Ectodermal cell (in vitro differentiated cells): ENCODE data around the gene ZMAT5.

Experiments
- H3K27ac ChIP-seq: 2 replicates; pipeline ENCODE4 v1.7.0; 2013; ENCODE audit warnings: mild to moderate bottlenecking, low read depth, low read length; ENCODE audit not compliant: insufficient read depth, poor library complexity, severe bottlenecking
- H3K27me3 ChIP-seq: 2 replicates; pipeline ENCODE4 v1.7.0; 2013; ENCODE audit warnings: mild to moderate bottlenecking, low read length; ENCODE audit not compliant: insufficient read depth, control insufficient read depth, poor library complexity, severe bottlenecking
- H3K36me3 ChIP-seq: one replicate; pipeline ENCODE4 v1.7.0; 2013; ENCODE audit warnings: low read length; ENCODE audit not compliant: control insufficient read depth, insufficient read depth
- H3K4me1 ChIP-seq: one replicate; pipeline ENCODE4 v1.7.0; 2013; ENCODE audit warnings: low read length; ENCODE audit not compliant: control insufficient read depth, insufficient read depth
- H3K4me3 ChIP-seq: 2 replicates; pipeline ENCODE4 v1.7.0; 2013; ENCODE audit warnings: low read depth, low read length, control low read depth; ENCODE audit not compliant: insufficient read depth
- H3K9me3 ChIP-seq: 2 replicates; pipeline ENCODE4 v1.7.0; 2013; ENCODE audit warnings: mild to moderate bottlenecking, low read length, moderate library complexity; ENCODE audit not compliant: control insufficient read depth
- WGBS, 2 experiments: methylation state at CpG; one replicate each; pipeline ENCODE4 v1.1.7; 2013; ENCODE audit warnings: missing lambda C conversion rate in 2 of 2; 5-methylcytosine and 5-hydroxymethylcytosine counted together

ZMAT5 gene

DNA sequence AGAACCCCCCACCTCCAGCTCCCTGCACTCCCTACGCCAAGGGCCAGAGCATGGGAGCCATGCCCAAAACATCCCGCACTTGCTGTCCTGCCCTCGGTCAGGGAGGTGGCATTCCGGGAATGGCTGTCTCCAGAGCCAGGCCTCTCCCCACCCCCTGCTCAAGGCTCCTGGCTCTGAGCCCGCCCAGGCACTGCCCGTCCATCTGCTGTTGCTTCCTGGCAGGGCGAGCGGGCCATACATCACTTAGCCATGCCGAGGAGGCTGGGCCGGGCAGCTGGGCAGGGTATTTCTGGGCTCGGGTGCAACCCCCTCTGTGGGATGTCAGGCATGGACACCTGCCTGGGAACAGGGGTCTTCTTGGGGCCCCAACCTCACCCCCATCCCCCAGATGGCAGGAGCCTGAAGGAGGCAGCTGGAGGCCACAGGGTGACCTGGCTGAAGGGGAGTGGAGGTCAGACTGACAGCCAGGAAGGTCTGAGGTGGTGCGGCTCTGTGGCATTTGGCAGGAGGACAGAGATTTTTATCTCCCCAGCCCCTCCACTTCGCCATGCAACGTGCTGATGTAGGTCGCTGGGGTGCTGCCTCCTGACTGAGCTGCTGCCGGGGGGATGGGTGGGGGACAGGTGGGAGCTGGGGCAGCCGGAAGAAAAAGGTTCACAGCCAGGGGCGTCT lies 55.7 kb downstream of the ZMAT5 start:
- Histone ChIP-seq H3K27me3 (peaks cover 3% of the 10 kb centered on the region), H3K4me3 (no peak overlapping the region), H3K36me3 (no peaks in the 10 kb centered on the region), H3K4me1 (peaks cover 4% of the 10 kb centered on the region), H3K9me3 (no peaks in the 10 kb centered on the region), H3K27ac (no peak overlapping the region)
- WGBS, 2 experiments = 89 to 91% methylated on average over 18 of the region's 18 CpGs

DNA sequence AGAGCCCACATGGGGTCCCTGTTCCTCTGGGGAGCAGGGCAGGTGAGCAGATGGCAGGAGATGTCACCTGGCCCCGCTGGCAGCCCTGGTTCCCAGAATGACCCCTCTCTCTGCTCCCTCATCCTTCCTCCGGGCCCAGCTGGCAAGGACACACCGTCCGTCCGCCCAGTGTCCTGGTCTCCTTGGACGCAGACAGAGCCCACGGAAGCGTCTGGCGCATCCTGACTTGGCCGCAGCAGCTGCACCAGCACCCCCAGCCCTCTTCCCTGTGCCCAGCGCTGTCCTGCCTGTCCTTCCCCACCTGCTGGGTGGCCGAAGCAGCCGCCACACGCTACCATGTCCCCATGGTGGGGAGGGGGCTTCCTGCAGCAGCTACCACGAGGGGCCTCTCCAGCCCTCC lies 56.6 kb downstream of the ZMAT5 start:
- no peaks in the 10 kb centered on the region for H3K36me3 ChIP-seq
- 92% methylated on average over 15 of the region's 15 CpGs for WGBS, 2 experiments
- no peak overlapping the region for H3K4me3 ChIP-seq
- H3K27ac ChIP-seq = no peak overlapping the region
- peaks cover 13% of the 10 kb centered on the region for H3K4me1 ChIP-seq
- no peaks in the 10 kb centered on the region for H3K9me3 ChIP-seq
- peaks cover 3% of the 10 kb centered on the region for H3K27me3 ChIP-seq

GRCh38 chr22:29707471-29707870 lies 59.3 kb downstream of the ZMAT5 start:
- Histone ChIP-seq H3K27me3 (peaks cover 18% of the 10 kb centered on the region), H3K9me3 (no peaks in the 10 kb centered on the region), H3K4me3 (no peak overlapping the region), H3K27ac (no peak overlapping the region), H3K4me1 (peaks cover 36% of the 10 kb centered on the region), H3K36me3 (no peaks in the 10 kb centered on the region)
- WGBS, 2 experiments = 90 to 94% methylated on average over 5 of the region's 5 CpGs

DNA sequence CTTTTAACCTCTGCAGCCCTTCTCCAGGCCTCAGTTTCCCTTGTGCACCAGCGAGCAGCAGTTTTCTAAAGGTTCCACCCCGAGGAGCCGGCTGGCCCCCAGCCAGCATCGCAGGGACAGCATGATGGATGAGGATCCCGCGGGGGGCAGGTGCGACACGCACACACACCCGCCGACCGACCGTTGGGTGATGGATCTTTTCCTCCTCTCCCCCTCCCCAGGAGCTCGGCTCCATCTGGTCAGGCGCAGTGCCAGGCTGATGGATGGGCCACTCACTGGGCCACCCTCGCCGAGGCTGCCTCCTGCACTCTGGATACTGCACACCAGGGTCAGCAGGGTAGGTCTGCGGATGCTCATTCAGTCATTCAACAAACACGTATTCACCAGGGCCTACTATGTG lies 59.8 kb downstream of the ZMAT5 start:
- Histone ChIP-seq H3K36me3 (no peaks in the 10 kb centered on the region), H3K4me1 (peaks cover 40% of the 10 kb centered on the region), H3K27ac (no peak overlapping the region), H3K27me3 (peaks cover 19% of the 10 kb centered on the region), H3K4me3 (no peak overlapping the region), H3K9me3 (no peaks in the 10 kb centered on the region)
- 87% methylated on average over 18 of the region's 18 CpGs for WGBS, 2 experiments

GRCh38 chr22:29706486-29706885 lies 60.3 kb downstream of the ZMAT5 start:
- H3K36me3 ChIP-seq = no peaks in the 10 kb centered on the region
- H3K27ac ChIP-seq = no peak overlapping the region
- H3K9me3 ChIP-seq = no peaks in the 10 kb centered on the region
- H3K4me1 ChIP-seq = peaks cover 44% of the 10 kb centered on the region
- H3K27me3 ChIP-seq = peaks cover 19% of the 10 kb centered on the region
- WGBS, 2 experiments = 16 to 31% methylated on average over 9 of the region's 9 CpGs
- H3K4me3 ChIP-seq = no peak overlapping the region

GRCh38 chr22:29705651-29706050 lies 61.2 kb downstream of the ZMAT5 start:
- Histone ChIP-seq H3K27me3 (peaks cover 19% of the 10 kb centered on the region), H3K9me3 (no peaks in the 10 kb centered on the region), H3K4me3 (no peak overlapping the region), H3K27ac (no peak overlapping the region), H3K4me1 (peaks cover 53% of the 10 kb centered on the region), H3K36me3 (no peaks in the 10 kb centered on the region)
- 89 to 93% methylated on average over 7 of the region's 7 CpGs for WGBS, 2 experiments

DNA sequence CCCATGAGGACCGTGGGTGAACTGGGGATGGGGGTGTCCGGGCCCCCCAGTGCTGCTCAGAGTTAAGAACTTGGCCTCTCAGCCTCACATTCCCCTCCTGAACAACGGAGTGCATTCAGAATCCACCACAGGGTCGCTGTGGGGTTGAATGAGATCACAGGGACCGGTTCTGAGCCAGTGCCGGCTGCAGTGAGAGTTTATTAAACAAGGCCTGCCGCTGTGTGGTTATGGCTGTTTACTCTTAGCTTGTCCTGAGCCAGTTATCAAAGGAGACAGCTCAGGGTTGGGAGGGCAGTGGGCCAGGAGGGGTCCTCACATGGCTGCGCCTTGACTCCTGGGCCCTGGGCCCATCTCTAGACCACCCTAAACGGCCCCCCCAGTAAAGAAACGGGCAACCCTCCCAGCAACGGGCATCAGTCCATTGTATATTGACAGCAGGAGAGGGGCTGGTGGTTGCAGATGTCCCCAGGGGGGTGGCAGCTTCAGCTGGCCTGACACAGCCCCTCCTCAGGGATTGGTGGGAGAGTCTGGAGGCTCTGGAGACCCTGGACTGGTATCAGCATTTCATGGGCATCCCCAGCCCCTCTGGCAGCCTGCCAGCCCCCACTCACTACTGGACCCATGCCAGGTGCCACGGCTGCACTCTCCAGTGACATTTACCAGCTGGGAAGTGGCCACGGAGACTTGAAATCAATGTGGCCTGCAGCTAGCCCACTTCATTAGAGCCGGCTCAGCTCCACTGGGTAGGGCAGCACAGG lies 62.1 kb downstream of the ZMAT5 start:
- Histone ChIP-seq H3K27me3 (peaks cover 19% of the 10 kb centered on the region), H3K27ac (no peak overlapping the region), H3K9me3 (no peaks in the 10 kb centered on the region), H3K4me3 (no peak overlapping the region), H3K36me3 (no peaks in the 10 kb centered on the region), H3K4me1 (peaks cover 59% of the 10 kb centered on the region)
- 29% methylated on average over 14 of the region's 14 CpGs for WGBS, 2 experiments

- peaks cover 59% of the 10 kb centered on the region for H3K4me1 ChIP-seq
- no peak overlapping the region for H3K27ac ChIP-seq
- H3K27me3 ChIP-seq = peaks cover 17% of the 10 kb centered on the region
- H3K4me3 ChIP-seq = peak overlapping the region; percentile 1
- H3K9me3 ChIP-seq = no peaks in the 10 kb centered on the region
- no peaks in the 10 kb centered on the region for H3K36me3 ChIP-seq
- 16% methylated on average over 7 of the region's 7 CpGs for WGBS, 2 experiments
These were observed 63.1 kb downstream of the ZMAT5 start for GRCh38 chr22:29703569-29704195.

GRCh38 chr22:29702931-29703501 lies 63.8 kb downstream of the ZMAT5 start:
- H3K27me3 ChIP-seq = peaks cover 16% of the 10 kb centered on the region
- peaks cover 59% of the 10 kb centered on the region for H3K4me1 ChIP-seq
- H3K4me3 ChIP-seq = peak overlapping the region; percentile 1
- 20 to 24% methylated on average over 19 of the region's 19 CpGs for WGBS, 2 experiments
- H3K9me3 ChIP-seq = no peaks in the 10 kb centered on the region
- H3K36me3 ChIP-seq = no peaks in the 10 kb centered on the region
- H3K27ac ChIP-seq = no peak overlapping the region
